HG02642 (cell line): ENCODE results near the gene PTPRM.
A peak's percentile ranks its signal among the peaks of the same experiment; 100 is the strongest.

Experiments used
- ATAC-seq: cut with Tn5 transposase; IDR thresholded peaks from one replicate; pipeline ENCODE4 v1.9.1; 2021; ENCODE audit warnings: mild to moderate bottlenecking; ENCODE audit not compliant: unreplicated experiment, poor library complexity

The PTPRM gene

DNA sequence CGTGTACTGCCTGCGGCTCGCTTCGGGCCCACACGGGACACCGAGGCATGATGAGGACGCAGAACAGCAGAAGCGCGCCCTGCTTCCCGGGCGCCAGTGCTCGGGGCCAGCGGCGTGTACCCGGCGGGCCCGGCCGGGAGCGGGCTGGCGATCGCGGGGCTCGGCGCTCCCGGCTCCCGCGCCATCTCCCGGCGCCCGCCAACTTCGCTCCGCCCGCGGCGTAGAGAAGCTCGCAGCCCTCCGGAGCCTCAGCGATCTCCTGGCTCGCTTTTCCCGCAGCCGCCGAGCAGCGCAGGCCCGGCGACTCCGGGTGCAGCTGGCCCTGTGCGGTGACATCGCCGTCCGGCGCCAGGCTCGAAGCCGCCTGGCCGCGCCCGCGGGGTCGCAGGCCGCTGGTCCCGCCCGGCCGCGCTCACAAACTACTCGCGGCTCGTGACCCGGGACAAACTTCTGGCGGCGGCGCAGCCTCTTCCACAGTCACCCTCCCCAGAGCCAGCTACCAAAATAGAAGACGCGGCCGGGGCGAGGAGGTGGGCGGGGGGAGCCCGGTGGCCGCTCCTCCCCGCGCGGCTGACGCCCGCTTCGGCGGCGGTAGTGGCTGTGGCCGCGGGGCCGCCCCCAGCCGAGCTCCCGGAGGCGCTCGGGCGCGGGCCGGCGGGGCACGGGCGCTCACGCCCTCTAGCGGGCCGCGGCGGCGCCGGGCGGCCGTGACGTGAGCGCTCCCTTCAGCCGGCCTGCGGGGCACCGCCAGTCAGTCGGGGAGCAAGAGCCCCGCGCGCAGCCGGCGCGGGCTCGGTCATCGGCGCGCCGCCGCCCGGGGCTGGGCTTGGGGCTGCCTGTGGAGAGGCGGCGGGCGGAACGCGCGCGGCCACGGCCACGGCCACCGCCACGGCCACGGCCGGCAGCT, at the start of gene PTPRM:
TSS of gene PTPRM (plus strand) at position 750 of the 907 bp plus-strand sequence. CDS start 503 bp downstream, outside the sequence.
- peak; percentile 97 for ATAC-seq

DNA sequence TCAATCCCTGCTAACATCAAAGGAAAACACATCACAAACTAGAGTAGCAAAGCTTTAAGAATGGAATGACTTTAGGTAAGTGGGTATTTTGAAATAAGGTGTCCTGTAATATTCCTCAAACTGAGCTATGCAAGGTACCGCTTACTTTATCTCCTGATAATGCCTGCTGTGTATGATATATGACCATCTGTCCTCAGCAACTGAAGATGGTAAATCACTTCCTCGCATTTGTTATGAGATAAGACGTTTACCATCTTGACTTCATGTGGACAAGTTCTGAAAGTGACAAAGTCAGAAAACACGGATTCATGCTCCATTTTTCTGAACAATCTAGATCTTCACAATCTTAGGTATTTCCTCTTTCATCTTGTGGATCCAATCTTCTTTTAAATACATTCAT, 49.3 kb upstream of the PTPRM start:
- no peak for ATAC-seq

DNA sequence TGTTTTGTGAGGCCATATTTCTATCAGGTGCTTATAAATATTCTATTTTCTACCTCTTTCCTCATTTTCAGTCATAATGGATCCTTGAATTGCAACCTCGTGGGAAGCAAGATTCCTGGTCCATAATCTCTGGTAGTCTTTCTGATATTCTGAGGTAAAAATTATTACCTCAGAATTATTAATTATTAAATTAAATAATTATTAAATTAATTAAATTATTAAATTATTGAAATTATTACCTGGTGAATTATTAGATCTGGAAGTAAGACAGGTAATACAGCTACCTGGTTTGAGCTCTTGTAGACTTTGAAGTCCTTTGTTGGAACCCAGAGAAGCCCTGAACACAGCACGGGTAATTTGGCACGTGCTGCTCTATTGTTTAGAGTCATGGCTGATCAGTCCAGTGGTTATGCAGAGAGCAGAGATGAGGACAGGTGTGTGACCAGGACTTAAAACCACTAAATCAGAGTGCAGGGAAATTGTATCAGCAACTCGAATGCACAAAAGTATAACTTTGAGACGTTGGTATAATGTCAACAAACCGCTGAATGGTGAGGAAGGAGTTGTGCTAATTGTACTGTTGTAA, 46.8 kb upstream of the PTPRM start:
- no peak for ATAC-seq

DNA sequence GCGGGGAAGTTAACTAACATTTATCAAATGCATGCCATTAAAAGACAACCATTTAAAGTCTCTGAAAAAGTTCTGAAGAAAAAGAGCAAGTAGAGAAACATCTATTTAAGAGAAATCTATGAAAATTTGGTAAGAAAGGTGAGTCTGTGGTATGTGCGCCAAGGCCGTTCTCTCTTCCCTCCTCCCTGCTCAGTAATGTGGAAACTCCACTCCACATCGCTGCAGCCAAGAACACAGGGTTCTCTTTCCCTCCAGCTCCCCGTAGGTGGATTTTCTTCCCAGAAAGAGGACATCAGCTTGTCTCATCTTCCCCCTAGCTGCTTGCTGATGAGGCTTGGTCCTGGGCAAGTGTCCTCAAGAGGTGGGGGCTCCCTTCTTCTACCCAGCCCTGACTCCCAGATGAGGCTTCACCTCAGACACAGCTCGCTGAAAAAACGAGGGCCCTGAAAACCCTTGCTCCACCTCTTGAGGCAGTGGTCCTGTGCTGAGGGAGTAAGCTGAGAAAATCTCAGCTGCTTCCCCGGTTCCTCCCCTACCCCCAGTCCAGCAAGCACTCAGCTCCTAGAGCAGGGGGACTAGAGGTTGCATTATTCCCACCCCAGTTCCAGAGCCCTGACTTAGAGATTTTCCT, 45.8 kb upstream of the PTPRM start:
- ATAC-seq = no peak

DNA sequence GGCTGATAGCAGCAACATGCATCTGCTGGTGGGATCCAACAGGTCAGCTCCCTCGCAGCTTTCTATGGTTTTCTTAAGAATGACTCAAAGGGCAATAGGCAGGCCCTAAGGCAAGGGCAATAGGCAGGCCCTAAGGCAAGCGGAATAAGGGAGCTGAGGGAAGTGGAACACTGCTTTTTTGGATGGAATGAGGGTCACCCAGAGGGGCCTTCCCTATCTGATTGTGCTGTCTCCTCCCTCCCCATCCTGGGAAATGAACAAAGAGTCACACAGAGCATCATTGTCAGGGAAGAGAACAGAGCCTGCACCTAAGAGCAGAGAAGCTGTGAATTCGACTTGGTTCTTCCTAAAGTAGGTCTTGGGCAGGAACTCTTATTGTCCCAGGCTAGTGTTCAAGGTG, 43.3 kb upstream of the PTPRM start:
- ATAC-seq = no peak

DNA sequence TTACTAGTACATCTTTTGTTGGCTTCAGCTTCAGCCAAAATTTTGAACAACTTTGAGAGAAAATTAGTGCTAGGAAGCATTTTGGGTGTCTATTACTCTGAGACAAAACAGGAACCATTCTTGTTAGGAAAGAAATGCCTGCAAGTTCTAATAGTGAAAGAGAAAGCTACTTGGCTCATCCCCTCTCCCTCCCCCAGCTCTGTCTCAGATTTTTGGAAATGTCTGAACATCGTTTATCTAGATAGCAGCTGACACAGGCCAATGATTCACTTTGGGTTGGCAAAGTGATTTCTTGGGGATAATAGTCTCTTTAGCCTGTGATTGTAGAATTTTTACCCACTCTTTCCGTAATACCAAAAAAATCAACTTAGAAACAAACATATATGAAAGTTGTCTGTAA, 42.3 kb upstream of the PTPRM start:
- no peak for ATAC-seq

DNA sequence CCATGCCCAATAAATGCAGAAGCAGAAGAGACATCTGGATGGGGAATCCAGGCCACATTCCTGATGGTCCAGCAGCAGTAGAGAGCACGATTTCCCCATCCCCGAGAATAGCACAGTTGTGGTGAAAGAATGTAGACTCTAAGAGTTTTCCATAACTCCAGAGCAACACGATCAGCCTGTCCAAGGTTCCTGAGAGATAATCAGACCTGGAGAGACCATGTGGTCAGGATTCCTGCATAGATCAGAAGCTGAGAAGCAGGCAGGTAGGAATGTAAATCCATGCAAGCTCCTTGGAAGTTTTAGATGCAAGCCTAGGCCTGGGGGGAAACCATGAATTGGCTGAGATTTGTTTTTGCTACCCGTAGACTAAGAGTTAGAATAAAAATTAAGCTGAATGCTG, 34.2 kb upstream of the PTPRM start:
- no peak for ATAC-seq

DNA sequence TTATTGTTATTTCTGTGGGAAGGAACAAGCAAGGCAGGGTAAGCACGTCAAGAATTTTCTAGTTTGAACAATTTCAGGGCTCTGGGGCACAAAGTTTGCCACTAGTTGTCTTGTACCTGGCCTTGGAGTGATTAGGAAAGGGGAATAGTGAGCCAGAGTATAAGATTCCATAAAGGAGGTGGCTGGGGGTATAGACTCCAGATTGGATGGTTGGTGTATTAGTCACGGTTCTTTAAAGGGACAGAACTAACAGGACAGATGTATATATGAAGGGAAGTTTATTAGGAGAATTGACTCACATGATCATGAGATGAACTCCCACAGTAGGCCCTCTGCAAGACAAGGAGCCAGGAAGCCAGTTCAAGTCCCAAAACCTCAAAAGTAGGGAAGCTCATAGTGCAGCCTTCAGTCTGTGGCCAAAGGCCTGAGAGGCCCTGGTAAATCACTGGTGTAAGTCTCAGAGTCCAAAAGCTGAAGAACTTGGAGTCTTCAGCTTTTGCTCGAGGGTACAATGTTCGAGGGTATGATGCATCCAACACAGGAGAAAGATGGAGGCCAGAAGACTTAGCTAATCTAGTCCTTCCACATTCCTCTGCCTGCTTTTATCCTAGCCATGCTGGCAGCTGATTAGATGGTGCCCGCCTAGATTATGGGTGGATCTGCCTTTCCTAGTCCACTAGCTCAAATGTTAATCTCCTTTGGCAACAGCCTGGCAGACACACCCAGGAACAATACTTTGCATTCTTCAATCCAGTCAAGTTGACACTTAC, 31.5 kb upstream of the PTPRM start:
- no peak for ATAC-seq

DNA sequence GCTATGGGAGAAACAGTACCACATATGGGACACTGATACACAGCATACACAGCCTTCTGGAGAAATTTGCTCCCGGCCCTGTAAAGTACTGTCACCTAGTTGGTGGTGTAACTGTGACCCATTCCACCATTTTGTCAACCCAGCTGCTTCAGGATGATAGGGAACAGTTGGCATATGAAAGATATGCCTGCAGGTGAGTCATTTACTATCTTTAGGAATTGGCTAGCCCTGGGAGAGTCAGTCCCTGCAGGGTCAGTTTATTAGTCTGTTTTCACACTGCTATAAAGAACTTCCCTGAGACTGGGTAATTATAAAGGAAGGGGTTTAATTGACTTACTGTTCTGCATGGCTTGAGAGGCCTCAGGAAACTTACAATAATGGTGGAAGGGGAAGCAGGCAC, 30.0 kb upstream of the PTPRM start:
- no peak for ATAC-seq

DNA sequence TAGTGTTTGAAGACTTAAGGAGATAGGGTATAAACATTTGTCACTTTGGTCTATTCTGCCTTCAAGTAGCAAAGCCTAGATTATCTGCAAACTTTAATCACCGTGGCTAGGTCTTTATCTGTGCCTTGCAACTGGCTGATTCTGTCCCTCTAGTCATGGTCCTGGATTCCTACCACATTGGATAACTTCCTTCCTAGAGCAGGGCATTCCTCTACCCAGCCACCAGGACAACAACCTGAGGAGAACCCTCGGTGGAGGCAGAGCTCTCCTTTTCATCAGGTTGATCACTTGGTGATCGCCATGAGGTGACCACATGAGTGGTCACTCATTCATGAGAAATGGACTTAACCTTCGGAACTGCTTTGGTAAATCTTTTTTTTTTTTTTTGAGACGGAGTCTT, 25.3 kb upstream of the PTPRM start:
- ATAC-seq = no peak

DNA sequence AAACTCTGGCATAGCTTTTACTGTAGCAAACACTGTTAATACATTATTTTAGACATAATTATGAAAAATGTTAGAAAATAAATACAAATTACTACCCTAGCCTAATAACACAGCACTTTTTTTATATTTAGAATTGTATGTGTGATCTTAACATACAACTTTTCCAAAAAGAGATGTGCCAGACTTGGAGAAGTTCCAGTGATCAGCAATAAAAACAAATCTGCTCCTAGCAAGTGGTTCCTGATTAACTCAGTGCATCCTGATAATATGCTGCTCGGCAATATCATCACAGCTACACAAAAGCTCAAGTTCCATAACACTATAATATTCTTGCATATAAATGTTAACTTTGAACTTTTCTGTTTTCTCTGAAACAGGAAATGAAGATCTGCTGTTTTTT, 22.4 kb upstream of the PTPRM start:
- no peak for ATAC-seq

DNA sequence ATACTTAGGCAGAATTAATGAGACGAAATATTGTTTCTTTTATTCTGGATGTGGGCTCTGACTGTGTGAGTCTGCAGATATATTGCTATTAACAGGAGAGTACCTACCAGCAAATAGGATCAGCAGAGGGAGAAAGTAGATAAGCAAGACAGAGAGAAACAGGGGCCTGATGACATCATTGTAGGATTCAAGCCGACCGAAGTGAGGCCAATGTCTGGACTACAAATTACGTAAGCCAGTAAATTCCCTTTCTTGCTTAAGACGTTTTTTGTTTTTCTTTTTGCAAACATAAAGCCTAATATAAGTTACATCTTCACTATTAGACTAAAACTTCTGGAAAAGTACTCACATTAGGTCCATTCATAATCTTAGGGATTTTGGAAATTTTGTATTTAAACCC, 21.4 kb upstream of the PTPRM start:
- ATAC-seq = no peak

DNA sequence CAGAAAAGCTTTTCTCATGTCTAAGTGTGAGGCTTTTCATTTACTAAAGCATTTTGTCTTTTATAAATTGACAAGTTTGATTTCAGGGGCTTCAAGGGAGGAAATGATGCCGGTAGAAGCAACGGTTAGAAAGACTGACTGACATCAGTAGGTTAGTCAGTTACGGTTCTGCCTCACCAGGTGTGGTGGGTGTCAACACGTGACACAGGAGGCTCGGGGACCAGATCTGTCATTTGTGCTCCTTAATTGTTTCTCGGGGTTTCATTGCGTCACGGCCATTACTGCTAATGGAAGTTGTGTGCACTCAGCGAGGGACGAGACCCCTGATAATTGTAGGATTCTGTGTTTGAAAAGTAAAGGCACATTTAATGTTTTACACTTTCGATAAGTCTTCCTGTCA, 18.9 kb upstream of the PTPRM start:
- no peak for ATAC-seq

DNA sequence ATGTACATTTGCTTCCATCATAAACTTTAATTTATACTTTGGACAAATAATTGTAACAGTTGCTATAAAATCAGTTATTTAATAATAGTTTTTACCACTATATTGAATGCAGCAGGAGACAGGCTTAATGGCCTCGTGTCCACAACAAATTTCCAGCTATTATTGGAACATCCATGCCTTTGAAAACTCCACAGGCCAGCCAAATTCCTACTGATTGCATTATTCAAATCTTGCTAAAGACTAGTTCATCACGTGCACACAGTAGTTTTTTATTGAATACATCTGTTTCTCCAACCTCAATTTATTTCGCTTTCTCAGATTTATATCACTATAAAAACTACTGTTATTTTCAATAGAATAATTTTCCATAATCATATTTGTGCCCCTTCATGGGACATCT, 18.4 kb upstream of the PTPRM start:
- ATAC-seq = no peak

DNA sequence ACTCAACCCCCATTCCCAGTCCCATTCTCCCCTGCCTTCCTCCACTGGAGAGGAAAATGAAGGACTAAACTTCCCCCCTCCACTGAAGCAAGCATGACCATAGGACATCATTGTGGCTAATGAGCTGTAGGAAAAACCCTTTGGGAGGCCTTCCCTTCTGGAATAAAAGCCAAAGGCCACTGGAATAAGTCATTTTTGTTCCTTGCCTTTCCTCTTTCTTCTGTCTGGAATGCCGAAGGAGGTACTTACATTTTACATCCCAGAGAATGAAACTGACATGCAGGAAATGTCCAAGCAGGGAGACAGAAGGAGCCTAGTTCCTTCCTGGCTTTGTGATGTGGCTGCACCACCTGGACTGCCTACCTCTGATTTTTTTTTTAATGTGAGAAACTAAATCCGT, 9.1 kb upstream of the PTPRM start:
- ATAC-seq = no peak

DNA sequence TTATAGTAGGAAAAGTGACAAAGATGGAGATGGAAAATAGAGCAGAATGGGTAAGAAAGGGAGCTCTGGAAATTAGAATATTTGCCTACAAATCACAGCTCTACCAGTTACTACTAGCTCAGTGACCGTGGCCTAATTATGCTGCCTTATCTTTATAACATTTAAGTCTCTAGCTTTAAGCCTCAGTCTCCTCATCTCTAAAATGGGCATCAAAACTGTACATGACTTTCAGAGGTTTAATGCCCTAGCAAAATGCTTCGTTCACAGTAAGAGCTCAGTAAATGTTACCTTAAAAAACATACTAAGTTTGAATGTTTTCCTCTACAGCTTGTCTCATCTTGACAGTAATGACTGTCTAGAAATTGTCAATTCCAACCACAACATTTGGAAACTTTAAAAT, 8.3 kb upstream of the PTPRM start:
- ATAC-seq = no peak

DNA sequence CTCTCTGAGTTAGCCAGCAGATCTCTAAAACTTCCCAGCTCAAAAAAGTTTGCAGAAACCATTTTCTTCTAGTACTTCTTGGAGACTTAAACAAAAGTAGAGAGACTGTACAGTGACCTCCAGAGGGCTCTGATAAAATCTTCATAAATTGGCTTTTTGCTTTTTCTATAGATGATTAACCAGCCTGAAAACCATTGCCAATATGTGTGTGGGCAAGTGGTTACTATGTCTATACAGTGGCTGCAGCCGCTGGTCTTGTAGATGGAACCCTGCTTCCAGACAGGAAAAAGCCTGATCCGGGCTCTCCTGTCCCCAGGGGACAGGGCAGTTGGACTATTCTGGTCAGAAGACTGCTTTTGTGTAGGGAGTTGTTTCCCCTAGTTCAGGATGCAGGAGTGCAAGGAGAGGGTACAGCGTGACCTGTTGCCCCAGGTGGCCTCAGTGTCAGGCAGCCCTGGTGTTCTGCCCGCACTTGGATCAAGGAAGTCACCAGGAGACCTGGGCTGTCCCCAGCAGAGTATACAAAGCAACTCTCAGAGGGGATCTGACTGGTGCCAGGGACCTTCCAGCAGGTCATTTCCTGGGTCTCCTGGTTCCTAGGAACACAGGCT, 7.3 kb upstream of the PTPRM start:
- no peak for ATAC-seq

DNA sequence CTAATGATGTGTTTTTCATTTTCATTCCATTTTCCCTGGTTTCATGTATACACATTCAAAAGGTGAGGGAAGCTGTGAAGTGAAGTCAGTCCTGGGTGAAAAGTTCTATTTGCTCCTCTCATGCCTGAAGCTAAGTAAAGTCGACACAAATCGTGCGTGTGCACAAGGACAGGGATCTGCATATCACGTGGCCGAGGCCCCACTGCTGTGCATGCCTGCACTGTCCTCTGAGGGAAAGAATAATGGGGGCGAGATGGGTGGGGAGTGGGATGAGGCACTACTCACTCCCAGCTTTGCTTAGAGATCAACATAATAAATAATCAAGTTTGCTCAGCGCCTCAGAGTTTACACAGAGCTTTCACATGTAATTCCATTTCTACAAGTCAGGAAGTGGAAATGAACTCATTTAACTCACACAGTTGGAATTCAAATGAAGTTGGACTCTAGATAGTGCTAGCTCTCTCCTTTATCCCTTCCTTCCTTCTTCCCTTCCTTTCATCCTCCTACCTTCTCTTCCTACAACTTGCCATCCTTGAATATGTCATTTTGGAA, 5.1 kb upstream of the PTPRM start:
- no peak for ATAC-seq

DNA sequence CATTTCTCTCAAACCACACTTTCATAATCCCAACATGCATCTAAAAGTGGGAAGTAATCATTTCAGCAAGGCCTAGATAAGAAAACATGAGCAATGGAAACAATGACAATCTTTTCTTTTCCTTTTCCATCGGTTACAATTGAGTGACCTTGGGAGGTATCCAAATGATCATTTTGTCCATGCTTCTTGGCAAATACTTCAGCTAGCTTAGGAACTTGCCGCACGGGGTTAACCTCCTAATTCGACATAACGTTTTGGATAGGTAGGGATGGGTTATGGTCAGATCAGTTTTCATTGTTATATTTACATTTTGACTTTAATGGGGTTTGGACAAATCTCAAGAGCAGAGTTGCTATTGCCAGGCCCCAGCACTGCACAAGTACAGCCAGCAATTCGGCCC, 4.6 kb upstream of the PTPRM start:
- no peak for ATAC-seq

DNA sequence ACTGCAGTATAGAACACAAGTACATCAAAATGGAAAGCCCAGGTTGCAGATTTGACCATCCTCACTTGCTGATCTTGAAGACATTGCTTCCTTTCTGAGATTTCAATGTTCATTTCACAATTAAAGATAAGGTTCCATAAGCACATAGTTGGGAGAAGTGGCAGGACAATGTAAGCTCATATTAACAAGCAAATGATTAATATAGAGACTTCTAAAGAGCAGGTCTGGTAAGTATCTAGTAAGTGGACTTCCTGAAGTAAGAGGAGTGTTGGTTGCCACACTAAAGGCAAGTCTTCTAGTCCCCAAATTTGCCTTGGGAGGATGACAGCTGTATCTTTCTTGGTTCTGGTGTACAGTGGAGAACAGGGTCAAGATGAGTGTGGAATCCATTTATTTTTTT, 1.4 kb upstream of the PTPRM start:
- ATAC-seq = no peak
